AG04449 (cell line): ENCODE results near the gene FAM120A.

ENCODE experiments used
- CTCF ChIA-PET: fragments of 350-600 bp; formaldehyde crosslinking; extraction: SDS; loops from one replicate; lab custom pipeline; 2021; ENCODE audit warnings: antibody characterized with exemption; lab: Yijun Ruan, JAX
- POLR2A ChIA-PET: fragments of 400-600, 350-600 bp; formaldehyde crosslinking; extraction: SDS; loops from one replicate; lab custom pipeline; 2020; ENCODE audit warnings: antibody characterized with exemption, inconsistent platforms; lab: Yijun Ruan, JAX
- DNase-seq: peaks from one replicate; pipeline ENCODE4 v3.0.0-alpha.2; 2010; ENCODE audit warnings: low read depth, low spot score
- H3K4me3 ChIP-seq: 2 replicates; pipeline ENCODE4 v1.5.1; 2011; ENCODE audit warnings: low read depth, mild to moderate bottlenecking, control low read depth, low read length
- TF ChIP-seq, protein P1 (sequence below): IDR thresholded peaks from one replicate; pipeline ENCODE4 v1.5.1; 2011; ENCODE audit warnings: mild to moderate bottlenecking, moderate library complexity, low read length, control low read depth, inconsistent platforms; ENCODE audit not compliant: insufficient read depth; ENCODE audit errors: missing control alignments

Gene FAM120A

DNA sequence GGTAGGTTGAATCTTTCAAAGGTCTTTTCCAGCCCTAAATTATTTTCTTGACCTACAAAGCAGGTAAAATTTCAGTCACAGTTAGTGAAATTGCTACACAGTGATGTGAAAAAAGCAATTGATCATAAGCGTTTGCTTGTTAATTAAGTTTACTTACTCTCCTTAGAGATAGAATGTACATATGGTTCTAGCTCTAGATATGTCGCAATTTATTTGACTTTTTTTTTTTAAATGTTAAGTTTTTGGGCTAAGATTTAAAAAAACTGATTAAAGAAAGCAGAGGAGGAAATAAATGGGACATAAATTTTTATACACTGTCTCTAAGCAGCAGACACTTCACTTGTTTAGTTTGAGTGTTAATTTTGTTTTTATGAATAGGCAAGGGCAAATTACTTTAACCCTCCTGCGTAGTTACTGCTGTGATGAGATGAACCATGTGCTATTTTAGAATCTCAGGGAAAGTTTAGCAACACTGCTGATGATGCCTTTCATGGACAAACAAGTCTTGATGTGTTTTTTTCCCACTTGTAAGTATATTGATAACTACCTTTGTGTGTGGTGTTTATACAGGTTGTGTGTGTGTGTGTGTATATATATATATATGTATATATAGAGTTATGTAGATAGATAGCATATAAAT lies 40.2 kb downstream of the FAM120A start:
- DNase-seq = no peak
- no peak overlapping the region for H3K4me3 ChIP-seq
- ChIA-PET POLR2A (no interaction called here), CTCF (interaction anchor here (2.0 kb wide), 1 partner anchor 75 kb away, joined by 7 read pairs; no protein-coding TSS in a partner anchor)
- TF ChIP-seq, protein P1, sequence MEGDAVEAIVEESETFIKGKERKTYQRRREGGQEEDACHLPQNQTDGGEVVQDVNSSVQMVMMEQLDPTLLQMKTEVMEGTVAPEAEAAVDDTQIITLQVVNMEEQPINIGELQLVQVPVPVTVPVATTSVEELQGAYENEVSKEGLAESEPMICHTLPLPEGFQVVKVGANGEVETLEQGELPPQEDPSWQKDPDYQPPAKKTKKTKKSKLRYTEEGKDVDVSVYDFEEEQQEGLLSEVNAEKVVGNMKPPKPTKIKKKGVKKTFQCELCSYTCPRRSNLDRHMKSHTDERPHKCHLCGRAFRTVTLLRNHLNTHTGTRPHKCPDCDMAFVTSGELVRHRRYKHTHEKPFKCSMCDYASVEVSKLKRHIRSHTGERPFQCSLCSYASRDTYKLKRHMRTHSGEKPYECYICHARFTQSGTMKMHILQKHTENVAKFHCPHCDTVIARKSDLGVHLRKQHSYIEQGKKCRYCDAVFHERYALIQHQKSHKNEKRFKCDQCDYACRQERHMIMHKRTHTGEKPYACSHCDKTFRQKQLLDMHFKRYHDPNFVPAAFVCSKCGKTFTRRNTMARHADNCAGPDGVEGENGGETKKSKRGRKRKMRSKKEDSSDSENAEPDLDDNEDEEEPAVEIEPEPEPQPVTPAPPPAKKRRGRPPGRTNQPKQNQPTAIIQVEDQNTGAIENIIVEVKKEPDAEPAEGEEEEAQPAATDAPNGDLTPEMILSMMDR = no peak

DNA sequence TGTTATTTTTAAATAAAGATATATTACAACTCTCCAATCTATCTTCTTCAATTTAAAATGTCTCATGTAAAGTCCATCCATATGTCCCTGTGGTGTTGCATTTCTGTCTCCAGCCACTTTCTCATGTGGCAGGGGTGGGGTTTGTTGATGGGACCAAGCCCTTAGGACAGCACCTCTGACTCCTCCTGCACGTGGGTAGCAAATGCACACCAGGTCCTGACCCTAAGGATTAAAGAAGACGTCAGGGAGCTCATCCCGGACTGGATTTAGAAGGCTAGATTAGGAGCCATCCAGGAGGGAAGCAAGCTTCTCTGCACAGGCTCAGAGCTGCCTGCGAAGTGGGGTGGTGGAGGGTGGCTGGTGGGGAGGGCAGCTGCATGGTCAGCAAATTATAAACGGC lies 40.8 kb downstream of the FAM120A start:
- CTCF ChIA-PET = interaction anchor here (2.0 kb wide), 1 partner anchor 74 kb away, joined by 7 read pairs; no protein-coding TSS in a partner anchor
- TF ChIP-seq, protein P1 = no peak
- DNase-seq = no peak
- POLR2A ChIA-PET = no interaction called here
- H3K4me3 ChIP-seq = no peak overlapping the region

DNA sequence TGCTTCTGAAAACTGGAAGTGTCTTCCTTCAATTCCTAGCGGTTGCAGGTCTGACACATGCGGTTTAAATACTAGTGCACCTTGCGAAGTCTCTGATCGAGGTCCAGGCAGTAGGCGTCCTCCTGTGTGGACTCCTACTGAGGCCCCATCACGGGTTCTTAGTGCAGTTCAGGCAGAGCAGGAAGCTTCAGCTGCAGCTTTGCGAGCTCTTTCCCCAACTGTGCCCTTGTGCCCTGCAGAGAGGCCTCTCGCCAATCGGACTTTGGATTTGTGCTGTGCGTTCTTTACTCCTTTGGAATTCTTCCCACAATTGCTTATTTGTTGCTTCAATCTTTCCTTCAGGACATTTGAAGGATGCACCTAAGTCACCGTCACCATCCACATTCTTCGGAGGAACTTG lies 42.5 kb downstream of the FAM120A start:
- no peak overlapping the region for H3K4me3 ChIP-seq
- ChIA-PET CTCF (interaction anchor here (2.0 kb wide), 1 partner anchor 72 kb away, joined by 7 read pairs; no protein-coding TSS in a partner anchor), POLR2A (no interaction called here)
- DNase-seq = no peak
- TF ChIP-seq, protein P1 = no peak

DNA sequence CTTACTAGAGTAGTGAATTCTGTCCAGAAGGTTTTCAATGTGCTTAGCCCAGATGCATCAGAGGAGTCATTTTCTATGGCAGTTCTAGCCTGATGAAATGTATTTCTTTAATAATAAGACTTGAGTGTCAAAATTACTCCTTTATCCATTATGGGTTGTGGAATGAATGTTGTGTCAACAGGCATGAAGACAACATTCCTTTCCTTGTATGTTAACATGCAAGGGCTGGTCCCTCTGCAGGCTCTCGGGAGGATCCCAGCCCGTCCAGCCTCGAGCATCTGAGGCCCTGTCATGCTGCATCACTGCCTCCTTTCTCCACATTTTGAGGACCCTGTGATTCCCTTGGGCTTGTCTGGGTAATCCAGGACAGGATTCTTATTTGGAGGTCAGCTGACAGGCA lies 44.8 kb downstream of the FAM120A start:
- TF ChIP-seq, protein P1 = no peak
- no peak overlapping the region for H3K4me3 ChIP-seq
- CTCF ChIA-PET = no interaction called here
- POLR2A ChIA-PET = no interaction called here
- no peak for DNase-seq

DNA sequence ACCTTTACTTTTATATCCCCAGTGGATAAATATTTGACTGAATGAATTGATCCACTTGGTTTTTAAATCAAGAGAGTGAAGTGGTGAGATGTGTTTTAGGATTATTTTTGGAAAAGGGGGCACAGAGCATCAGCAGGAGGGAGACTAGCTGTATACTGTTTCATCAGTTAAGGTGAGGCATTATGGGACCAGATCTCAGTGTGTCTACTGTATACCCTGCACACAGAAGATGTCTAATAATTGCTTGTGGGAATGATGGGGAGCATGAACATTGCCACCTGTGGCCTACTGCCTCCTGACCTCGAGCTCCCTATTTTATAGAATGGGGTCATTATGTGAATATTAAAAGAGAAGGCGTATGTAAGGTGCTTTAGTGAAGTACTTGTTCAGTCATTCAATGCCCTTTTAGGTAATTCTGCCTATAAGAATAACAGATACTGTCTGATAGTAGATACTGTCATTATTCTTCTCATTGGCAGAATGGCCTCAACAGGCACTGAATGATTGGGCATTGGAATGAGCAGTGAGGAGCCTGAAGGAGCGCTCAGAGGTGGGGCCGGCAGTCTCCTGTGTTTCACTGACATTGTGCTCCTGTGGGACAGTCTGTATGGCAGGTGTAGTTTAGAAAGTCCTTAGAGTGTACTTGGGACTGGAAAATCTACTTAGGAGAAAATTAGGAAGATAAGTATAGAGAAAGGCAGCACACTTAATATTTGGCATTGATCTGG lies 49.2 kb downstream of the FAM120A start:
- POLR2A ChIA-PET = interaction anchor here (0.6 kb wide), 1 partner anchor 22 kb away, joined by 3 read pairs; no protein-coding TSS in a partner anchor
- CTCF ChIA-PET = no interaction called here
- H3K4me3 ChIP-seq = no peak overlapping the region
- no peak for DNase-seq
- TF ChIP-seq, protein P1 = no peak

DNA sequence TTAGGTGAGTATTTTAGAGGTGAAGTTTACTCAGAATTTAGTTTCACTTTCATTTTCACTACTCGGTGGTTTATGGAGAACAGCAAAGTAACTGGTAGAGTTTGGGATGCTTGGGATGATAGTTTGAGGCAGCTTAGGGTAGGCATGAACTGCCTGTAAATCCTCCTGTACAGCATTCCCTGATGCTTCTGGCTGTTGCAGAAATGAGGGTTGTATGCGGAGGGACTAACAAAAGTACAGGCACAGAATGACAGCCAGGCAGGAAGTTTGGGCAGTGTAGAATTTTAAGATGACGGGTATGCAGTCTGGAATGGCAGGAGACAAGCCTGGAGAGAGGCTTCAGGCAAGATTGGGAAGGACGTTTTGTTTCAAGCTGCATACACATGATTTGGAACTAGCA lies 49.9 kb downstream of the FAM120A start:
- H3K4me3 ChIP-seq = no peak overlapping the region
- POLR2A ChIA-PET = no interaction called here
- CTCF ChIA-PET = interaction anchor here (1.5 kb wide), 1 partner anchor 65 kb away, joined by 6 read pairs; no protein-coding TSS in a partner anchor
- TF ChIP-seq, protein P1 = no peak
- no peak for DNase-seq
